ENCODE measurements around the gene KIAA0753.

DNA sequence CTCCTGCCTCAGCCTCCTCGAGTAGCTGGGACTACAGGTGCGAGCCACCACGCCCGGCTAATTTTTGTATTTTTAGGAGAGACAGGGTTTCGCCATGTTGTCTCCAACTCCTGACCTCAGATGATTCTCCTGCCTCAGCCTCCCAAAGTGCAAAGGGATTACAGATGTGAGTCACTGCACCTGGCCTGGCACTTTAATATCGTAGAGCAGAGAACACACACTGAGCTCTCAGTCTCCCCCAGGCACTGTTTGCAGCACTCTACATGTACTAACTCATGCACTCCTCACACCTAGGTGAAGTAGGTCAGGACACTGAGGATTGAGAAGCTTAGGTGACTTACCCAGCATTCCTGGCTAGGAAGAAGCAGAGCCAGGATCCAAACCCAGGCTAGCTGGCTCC lies 26.0 kb upstream of the KIAA0753 start:
- TF ChIP-seq, protein P1, sequence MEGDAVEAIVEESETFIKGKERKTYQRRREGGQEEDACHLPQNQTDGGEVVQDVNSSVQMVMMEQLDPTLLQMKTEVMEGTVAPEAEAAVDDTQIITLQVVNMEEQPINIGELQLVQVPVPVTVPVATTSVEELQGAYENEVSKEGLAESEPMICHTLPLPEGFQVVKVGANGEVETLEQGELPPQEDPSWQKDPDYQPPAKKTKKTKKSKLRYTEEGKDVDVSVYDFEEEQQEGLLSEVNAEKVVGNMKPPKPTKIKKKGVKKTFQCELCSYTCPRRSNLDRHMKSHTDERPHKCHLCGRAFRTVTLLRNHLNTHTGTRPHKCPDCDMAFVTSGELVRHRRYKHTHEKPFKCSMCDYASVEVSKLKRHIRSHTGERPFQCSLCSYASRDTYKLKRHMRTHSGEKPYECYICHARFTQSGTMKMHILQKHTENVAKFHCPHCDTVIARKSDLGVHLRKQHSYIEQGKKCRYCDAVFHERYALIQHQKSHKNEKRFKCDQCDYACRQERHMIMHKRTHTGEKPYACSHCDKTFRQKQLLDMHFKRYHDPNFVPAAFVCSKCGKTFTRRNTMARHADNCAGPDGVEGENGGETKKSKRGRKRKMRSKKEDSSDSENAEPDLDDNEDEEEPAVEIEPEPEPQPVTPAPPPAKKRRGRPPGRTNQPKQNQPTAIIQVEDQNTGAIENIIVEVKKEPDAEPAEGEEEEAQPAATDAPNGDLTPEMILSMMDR (optimal IDR thresholded peaks at IDR 0.05 in 1 of 3, IDR thresholded peaks at IDR 0.05 in 1 of 3, conservative IDR thresholded peaks at IDR 0.05 in 1 of 3; ENCODE audit: extremely low read depth in 1 of 3, insufficient read depth in 2 of 3, low read length in 3 of 3) = no peak
- no peak for TF ChIP-seq EZH2 (IDR thresholded peaks at IDR 0.05; ENCODE audit: low read length)
